GM23338 (cell line): Measurements from ENCODE around the gene ACSM6. TPM values are rescaled to one million over a fixed set of nuclear protein-coding genes. Genes with fewer than 3 reads are reported as not detected.

Source experiments
- ATAC-seq: fragments of 200-7000 bp; cut with Tn5 transposase; 3 replicates; pipeline ENCODE4 v1.9.1; 2020
- DNase-seq: peaks from one replicate; pipeline ENCODE4 v3.0.0-alpha.2; 2015; ENCODE audit warnings: low spot score
- H2AFZ ChIP-seq: fragments of 200-600 bp; sonication (generic); 2 replicates; pipeline ENCODE4 v1.8.0; 2016; ENCODE audit warnings: antibody characterized with exemption, mild to moderate bottlenecking, moderate library complexity
- H3F3A ChIP-seq: fragments of 200-600 bp; sonication (generic); replicated peaks from 2 replicates; pipeline ENCODE4 v1.8.0; 2017; ENCODE audit warnings: antibody characterized with exemption, mixed run types, low read depth
- H3K27ac ChIP-seq: fragments of 200-600 bp; sonication (generic); 2 replicates; pipeline ENCODE4 v1.6.1; 2016; ENCODE audit warnings: low read depth
- H3K27me3 ChIP-seq: fragments of 200-600 bp; sonication (generic); 2 replicates; pipeline ENCODE4 v1.8.0; 2016; ENCODE audit warnings: mild to moderate bottlenecking, mixed run types, moderate library complexity; ENCODE audit not compliant: insufficient read depth
- H3K36me3 ChIP-seq: fragments of 200-600 bp; sonication (generic); 2 replicates; pipeline ENCODE4 v1.8.0; 2016; ENCODE audit warnings: mild to moderate bottlenecking; ENCODE audit not compliant: insufficient read depth
- H3K4me1 ChIP-seq: fragments of 200-600 bp; sonication (generic); 2 replicates; pipeline ENCODE4 v1.8.0; 2016; ENCODE audit warnings: mild to moderate bottlenecking, moderate library complexity; ENCODE audit not compliant: insufficient read depth
- H3K4me2 ChIP-seq: fragments of 200-600 bp; sonication (generic); 2 replicates; pipeline ENCODE4 v1.7.1; 2017; ENCODE audit warnings: mixed run types
- H3K4me3 ChIP-seq: fragments of 200-600 bp; sonication (generic); 2 replicates; pipeline ENCODE4 v1.6.1; 2016; ENCODE audit warnings: mixed run types
- H3K79me2 ChIP-seq: fragments of 200-600 bp; sonication (generic); replicated peaks from 2 replicates; pipeline ENCODE4 v1.8.0; 2017; ENCODE audit warnings: mild to moderate bottlenecking; ENCODE audit not compliant: insufficient read depth
- H3K9me2 ChIP-seq: fragments of 200-600 bp; sonication (generic); 2 replicates; pipeline ENCODE4 v1.8.0; 2017; ENCODE audit not compliant: insufficient read depth
- H4K20me1 ChIP-seq: fragments of 200-600 bp; sonication (generic); replicated peaks from 2 replicates; pipeline ENCODE4 v1.8.0; 2017; ENCODE audit warnings: mild to moderate bottlenecking; ENCODE audit not compliant: insufficient read depth
- H3K27ac Mint-ChIP-seq: 2 replicates; pipeline ENCODE4 v1.8.0; 2020; ENCODE audit warnings: inconsistent platforms, mild to moderate bottlenecking, moderate library complexity, mixed read lengths
- H3K27me3 Mint-ChIP-seq: 3 replicates; pipeline ENCODE4 v1.8.0; 2022; ENCODE audit warnings: low read depth, mild to moderate bottlenecking, moderate library complexity, mixed read lengths, inconsistent platforms; ENCODE audit not compliant: insufficient read depth, poor library complexity
- H3K36me3 Mint-ChIP-seq: 3 replicates; pipeline ENCODE4 v1.8.0; 2021; ENCODE audit warnings: low read depth, mild to moderate bottlenecking, inconsistent platforms, moderate library complexity, mixed read lengths
- H3K4me1 Mint-ChIP-seq: 3 replicates; pipeline ENCODE4 v1.8.0; 2020; ENCODE audit warnings: mild to moderate bottlenecking, inconsistent platforms, mixed read lengths
- H3K4me3 Mint-ChIP-seq: 3 replicates; pipeline ENCODE4 v1.8.0; 2021; ENCODE audit warnings: moderate library complexity, mild to moderate bottlenecking, inconsistent platforms, mixed read lengths
- H3K9me3 Mint-ChIP-seq: 3 replicates; pipeline ENCODE4 v1.8.0; 2020; ENCODE audit warnings: moderate library complexity, mild to moderate bottlenecking, inconsistent platforms, mixed read lengths
- CREB1 ChIP-seq: fragments of 250-450 bp; sonication (Bioruptor Pico); IDR thresholded peaks from 2 replicates; pipeline ENCODE4 v1.5.0; 2020; ENCODE audit warnings: low read depth, mild to moderate bottlenecking, moderate library complexity
- CTCF ChIP-seq, 2 experiments: fragments of 200-600 bp in 1 of 2; sonication (generic) in 1 of 2; conservative IDR thresholded peaks; 2 replicates each; pipeline versions ENCODE4 v1.5.1 to v1.6.1; 2016 to 2017; ENCODE audit warnings: antibody characterized with exemption in 2 of 2, low read depth in 2 of 2, mild to moderate bottlenecking in 2 of 2, moderate library complexity in 1 of 2
- NANOG ChIP-seq: IDR thresholded peaks from 2 replicates; pipeline ENCODE4 v1.6.1; 2016; ENCODE audit warnings: antibody characterized with exemption, borderline replicate concordance
- POLR2AphosphoS5 ChIP-seq: IDR thresholded peaks from 2 replicates; pipeline ENCODE4 v1.6.1; 2016; ENCODE audit warnings: antibody characterized with exemption, low read depth
- ZNF114 ChIP-seq: fragments of 250-450 bp; sonication (Bioruptor Pico); IDR thresholded peaks from 2 replicates; pipeline ENCODE4 v1.5.0; 2020; ENCODE audit warnings: mild to moderate bottlenecking, moderate library complexity
- ZNF331 ChIP-seq: fragments of 250-450 bp; sonication (Bioruptor Pico); IDR thresholded peaks from 2 replicates; pipeline ENCODE4 v1.5.0; 2020; ENCODE audit warnings: low read depth, mild to moderate bottlenecking, moderate library complexity
- polyA plus RNA-seq: library from polyadenylated mRNA; unstranded; fragments of >200 nt; fragmentation: Nextera tagmentation; extraction: Ambion mirVana; gene quantifications from 2 replicates; pipeline ENCODE4 v1.2.1, GENCODE V29; 2016
- total RNA-seq: library from RNA; depleted of rRNA; stranded (reverse); fragments of >200 nt; shearing (Covaris generic); gene quantifications from 2 replicates; pipeline ENCODE4 v1.2.3, GENCODE V29; 2014
- TF ChIP-seq, protein P1 (sequence below): fragments of 250-450 bp; sonication (Bioruptor Pico); IDR thresholded peaks from 2 replicates; pipeline ENCODE4 v1.5.0; 2020; ENCODE audit warnings: mild to moderate bottlenecking, moderate library complexity

ACSM6 gene
- total and polyA plus RNA-seq, 2 experiments from 2014 or later = 0.65 TPM; not detected in 1

GRCh38 chr10:95264227-95265051, 70.4 kb downstream of the ACSM6 start:
- Histone ChIP-seq H3K4me2 (peak overlapping the region; percentile 24), H3K27ac (peak overlapping the region; percentile 97)
- H3K27ac Mint-ChIP-seq = peak overlapping the region; percentile 92

More at GRCh38 chr10:95264227-95265051, 70.4 kb downstream of the ACSM6 start:
- DNase-seq (peak; percentile 91), ATAC-seq (peak; percentile 88)
- Mint-ChIP-seq H3K27me3 (peaks cover 9% of the 10 kb centered on the region), H3K4me1 (peaks cover 53% of the 10 kb centered on the region), H3K36me3 (peaks cover 60% of the 10 kb centered on the region), H3K4me3 (peak overlapping the region; percentile 43), H3K9me3 (no peaks in the 10 kb centered on the region)
- Histone ChIP-seq H3K4me3 (0 out of 2 replicates have a peak overlapping the region, but pooled peaks have one; percentile 6), H3K79me2 (peaks cover 8% of the 10 kb centered on the region; the same call in 1 of the 2 replicates), H3K36me3 (peaks cover 14% of the 10 kb centered on the region), H3K27me3 (no peaks in the 10 kb centered on the region), H3K9me2 (no peaks in the 10 kb centered on the region), H2AFZ (no peak overlapping the region), H3F3A (no peaks in the 10 kb centered on the region), H4K20me1 (no peaks in the 10 kb centered on the region), H3K4me1 (peaks cover 47% of the 10 kb centered on the region)
- TF ChIP-seq CTCF (conservative IDR thresholded peaks at IDR 0.05; ENCODE audit: low read depth in 2 of 2) = no peak
- no peak for TF ChIP-seq ZNF114 (CRISPR knock-in tag)
- no peak for TF ChIP-seq CREB1 (CRISPR knock-in tag)
- peak; percentile 35; the same call in 1 of the 2 replicates for TF ChIP-seq NANOG
- no peak for TF ChIP-seq POLR2AphosphoS5
- TF ChIP-seq, protein P1, sequence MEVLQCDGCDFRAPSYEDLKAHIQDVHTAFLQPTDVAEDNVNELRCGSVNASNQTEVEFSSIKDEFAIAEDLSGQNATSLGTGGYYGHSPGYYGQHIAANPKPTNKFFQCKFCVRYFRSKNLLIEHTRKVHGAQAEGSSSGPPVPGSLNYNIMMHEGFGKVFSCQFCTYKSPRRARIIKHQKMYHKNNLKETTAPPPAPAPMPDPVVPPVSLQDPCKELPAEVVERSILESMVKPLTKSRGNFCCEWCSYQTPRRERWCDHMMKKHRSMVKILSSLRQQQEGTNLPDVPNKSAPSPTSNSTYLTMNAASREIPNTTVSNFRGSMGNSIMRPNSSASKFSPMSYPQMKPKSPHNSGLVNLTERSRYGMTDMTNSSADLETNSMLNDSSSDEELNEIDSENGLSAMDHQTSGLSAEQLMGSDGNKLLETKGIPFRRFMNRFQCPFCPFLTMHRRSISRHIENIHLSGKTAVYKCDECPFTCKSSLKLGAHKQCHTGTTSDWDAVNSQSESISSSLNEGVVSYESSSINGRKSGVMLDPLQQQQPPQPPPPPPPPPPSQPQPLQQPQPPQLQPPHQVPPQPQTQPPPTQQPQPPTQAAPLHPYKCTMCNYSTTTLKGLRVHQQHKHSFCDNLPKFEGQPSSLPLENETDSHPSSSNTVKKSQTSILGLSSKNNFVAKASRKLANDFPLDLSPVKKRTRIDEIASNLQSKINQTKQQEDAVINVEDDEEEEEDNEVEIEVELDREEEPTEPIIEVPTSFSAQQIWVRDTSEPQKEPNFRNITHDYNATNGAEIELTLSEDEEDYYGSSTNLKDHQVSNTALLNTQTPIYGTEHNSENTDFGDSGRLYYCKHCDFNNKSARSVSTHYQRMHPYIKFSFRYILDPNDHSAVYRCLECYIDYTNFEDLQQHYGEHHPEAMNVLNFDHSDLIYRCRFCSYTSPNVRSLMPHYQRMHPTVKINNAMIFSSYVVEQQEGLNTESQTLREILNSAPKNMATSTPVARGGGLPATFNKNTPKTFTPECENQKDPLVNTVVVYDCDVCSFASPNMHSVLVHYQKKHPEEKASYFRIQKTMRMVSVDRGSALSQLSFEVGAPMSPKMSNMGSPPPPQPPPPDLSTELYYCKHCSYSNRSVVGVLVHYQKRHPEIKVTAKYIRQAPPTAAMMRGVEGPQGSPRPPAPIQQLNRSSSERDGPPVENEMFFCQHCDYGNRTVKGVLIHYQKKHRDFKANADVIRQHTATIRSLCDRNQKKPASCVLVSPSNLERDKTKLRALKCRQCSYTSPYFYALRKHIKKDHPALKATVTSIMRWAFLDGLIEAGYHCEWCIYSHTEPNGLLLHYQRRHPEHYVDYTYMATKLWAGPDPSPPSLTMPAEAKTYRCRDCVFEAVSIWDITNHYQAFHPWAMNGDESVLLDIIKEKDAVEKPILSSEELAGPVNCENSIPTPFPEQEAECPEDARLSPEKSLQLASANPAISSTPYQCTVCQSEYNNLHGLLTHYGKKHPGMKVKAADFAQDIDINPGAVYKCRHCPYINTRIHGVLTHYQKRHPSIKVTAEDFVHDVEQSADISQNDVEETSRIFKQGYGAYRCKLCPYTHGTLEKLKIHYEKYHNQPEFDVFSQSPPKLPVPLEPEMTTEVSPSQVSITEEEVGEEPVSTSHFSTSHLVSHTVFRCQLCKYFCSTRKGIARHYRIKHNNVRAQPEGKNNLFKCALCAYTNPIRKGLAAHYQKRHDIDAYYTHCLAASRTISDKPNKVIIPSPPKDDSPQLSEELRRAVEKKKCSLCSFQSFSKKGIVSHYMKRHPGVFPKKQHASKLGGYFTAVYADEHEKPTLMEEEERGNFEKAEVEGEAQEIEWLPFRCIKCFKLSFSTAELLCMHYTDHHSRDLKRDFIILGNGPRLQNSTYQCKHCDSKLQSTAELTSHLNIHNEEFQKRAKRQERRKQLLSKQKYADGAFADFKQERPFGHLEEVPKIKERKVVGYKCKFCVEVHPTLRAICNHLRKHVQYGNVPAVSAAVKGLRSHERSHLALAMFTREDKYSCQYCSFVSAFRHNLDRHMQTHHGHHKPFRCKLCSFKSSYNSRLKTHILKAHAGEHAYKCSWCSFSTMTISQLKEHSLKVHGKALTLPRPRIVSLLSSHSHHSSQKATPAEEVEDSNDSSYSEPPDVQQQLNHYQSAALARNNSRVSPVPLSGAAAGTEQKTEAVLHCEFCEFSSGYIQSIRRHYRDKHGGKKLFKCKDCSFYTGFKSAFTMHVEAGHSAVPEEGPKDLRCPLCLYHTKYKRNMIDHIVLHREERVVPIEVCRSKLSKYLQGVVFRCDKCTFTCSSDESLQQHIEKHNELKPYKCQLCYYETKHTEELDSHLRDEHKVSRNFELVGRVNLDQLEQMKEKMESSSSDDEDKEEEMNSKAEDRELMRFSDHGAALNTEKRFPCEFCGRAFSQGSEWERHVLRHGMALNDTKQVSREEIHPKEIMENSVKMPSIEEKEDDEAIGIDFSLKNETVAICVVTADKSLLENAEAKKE = peak; percentile 62; the same call in 1 of the 2 replicates
- no peak for TF ChIP-seq ZNF331 (CRISPR knock-in tag)
